ENCODE measurements around the gene AHNAK2. TPM values are rescaled to one million over a fixed set of nuclear protein-coding genes. Genes with fewer than 3 reads are reported as not detected.

Gene AHNAK2
- total and polyA plus RNA-seq, 2 of the 13 experiments (the other 11 are each of a cell fraction or from before 2014, with no cell fraction given): 0.11 to 0.18 TPM

DNA sequence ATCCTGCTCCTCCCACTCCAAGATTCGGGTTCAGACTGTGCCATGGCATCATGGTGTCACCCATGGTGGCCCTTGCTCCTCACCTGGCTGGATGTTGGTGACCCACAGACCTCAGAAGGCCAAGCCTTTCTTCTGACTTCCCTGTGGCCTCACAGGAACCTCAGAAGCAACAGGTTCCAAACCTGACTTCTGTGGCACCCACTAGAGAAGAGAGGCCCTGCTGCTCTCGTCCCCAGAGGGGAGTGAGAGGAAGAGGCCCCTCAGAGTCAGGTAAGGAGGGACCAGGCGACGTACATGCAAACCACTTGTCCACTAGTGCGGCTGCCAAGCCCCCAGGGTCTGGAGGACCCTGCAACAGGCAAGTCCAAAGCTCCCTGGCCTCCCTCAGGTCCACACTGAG, 17.9 kb upstream of the AHNAK2 start:
- no peak for ATAC-seq
- in situ Hi-C loops (cut with HindIII; ENCODE audit: extremely low pct_ligation_motif_present, low pct_unique_long_range_greater_than_20kb) (no loop called here), intact Hi-C loops (cut with micrococcal nuclease; ENCODE audit: unreplicated experiment) (no loop called here)
- Histone ChIP-seq H3K9me3 (ENCODE audit: low read length) (no peaks in the 10 kb centered on the region), H3K36me3 (replicated peaks in 1 of 2; ENCODE audit: control insufficient read depth in 1 of 2, insufficient read depth in 2 of 2, low read length in 2 of 2) (no peaks in the 10 kb centered on the region), H3K27ac (ENCODE audit: extremely low read length, insufficient read depth, low read length) (no peak overlapping the region), H3K27me3 (ENCODE audit: control insufficient read depth in 1 of 2, insufficient read depth in 2 of 2, low read length in 2 of 2) (no peaks in the 10 kb centered on the region), H3K4me1 (ENCODE audit: insufficient read depth, low read length) (no peaks in the 10 kb centered on the region), H4K20me1 (ENCODE audit: insufficient read depth, low read length) (no peaks in the 10 kb centered on the region), H2AFZ (ENCODE audit: low read length) (no peak overlapping the region), H3K9ac (ENCODE audit: insufficient read depth, low read depth, low read length) (no peak overlapping the region), H3K4me2 (ENCODE audit: low read depth, low read length) (no peak overlapping the region), H3K4me3 (replicated peaks in 1 of 3; ENCODE audit: insufficient read depth in 1 of 3, low read depth in 2 of 3, low read length in 3 of 3) (no peak overlapping the region), H3K79me2 (ENCODE audit: insufficient read depth, low read length) (no peaks in the 10 kb centered on the region)
- BruUV-seq (replicated peaks): no TSS peak
- DNase-seq (ENCODE audit: low spot score): no peak
- CTCF ChIA-PET (ENCODE audit: low intra/inter-chr PET ratio, low total read pairs): no interaction called here
- POLR2A ChIA-PET: no interaction called here
- WGBS (ENCODE audit: low lambda C conversion rate): 55% methylated on average over 5 of the region's 5 CpGs
- no peak for FAIRE-seq
- no peak for TF ChIP-seq RORA (CRISPR knock-in tag; IDR thresholded peaks at IDR 0.05)
- TF ChIP-seq, protein P1, sequence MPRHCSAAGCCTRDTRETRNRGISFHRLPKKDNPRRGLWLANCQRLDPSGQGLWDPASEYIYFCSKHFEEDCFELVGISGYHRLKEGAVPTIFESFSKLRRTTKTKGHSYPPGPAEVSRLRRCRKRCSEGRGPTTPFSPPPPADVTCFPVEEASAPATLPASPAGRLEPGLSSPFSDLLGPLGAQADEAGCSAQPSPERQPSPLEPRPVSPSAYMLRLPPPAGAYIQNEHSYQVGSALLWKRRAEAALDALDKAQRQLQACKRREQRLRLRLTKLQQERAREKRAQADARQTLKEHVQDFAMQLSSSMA (CRISPR knock-in tag; IDR thresholded peaks at IDR 0.05): no peak
- TF ChIP-seq, protein P2, sequence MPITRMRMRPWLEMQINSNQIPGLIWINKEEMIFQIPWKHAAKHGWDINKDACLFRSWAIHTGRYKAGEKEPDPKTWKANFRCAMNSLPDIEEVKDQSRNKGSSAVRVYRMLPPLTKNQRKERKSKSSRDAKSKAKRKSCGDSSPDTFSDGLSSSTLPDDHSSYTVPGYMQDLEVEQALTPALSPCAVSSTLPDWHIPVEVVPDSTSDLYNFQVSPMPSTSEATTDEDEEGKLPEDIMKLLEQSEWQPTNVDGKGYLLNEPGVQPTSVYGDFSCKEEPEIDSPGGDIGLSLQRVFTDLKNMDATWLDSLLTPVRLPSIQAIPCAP (CRISPR knock-in tag; IDR thresholded peaks at IDR 0.05; ENCODE audit: low read depth): no peak

DNA sequence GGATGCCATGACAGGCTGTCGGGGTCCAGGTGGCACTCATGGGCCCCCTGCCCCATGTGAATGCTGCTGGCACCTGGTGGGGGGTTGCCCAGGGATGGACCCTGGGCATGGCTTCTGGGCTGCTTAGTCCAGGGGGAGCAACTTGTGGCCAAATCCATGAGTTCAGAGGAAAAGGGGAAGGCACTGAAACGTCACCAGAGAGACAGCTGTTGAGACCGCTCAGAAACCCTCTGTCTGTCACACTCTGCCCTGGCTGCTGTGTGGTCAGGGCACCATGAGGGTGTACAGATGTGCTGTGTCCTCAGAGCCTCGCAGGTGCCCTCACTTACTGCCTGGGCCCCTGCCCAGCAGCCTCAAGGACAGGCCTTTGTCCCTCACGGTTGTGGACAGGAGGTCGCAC, 16.8 kb upstream of the AHNAK2 start:
- TF ChIP-seq KAT2B (IDR thresholded peaks at IDR 0.05; ENCODE audit: borderline replicate concordance, low read depth, low read length): no peak
- TF ChIP-seq, protein P3, sequence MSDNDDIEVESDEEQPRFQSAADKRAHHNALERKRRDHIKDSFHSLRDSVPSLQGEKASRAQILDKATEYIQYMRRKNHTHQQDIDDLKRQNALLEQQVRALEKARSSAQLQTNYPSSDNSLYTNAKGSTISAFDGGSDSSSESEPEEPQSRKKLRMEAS (IDR thresholded peaks at IDR 0.05): no peak
- TF ChIP-seq GATA4 (IDR thresholded peaks at IDR 0.05; ENCODE audit: borderline replicate concordance, low read depth): no peak
- no peak for TF ChIP-seq ZMYM4 (CRISPR knock-in tag; IDR thresholded peaks at IDR 0.05)
- Histone ChIP-seq H2AFZ (ENCODE audit: low read length) (no peak overlapping the region), H3K9ac (ENCODE audit: insufficient read depth, low read depth, low read length) (no peak overlapping the region), H3K4me2 (ENCODE audit: low read depth, low read length) (no peak overlapping the region), H3K9me3 (ENCODE audit: low read length) (no peaks in the 10 kb centered on the region), H3K27ac (ENCODE audit: extremely low read length, insufficient read depth, low read length) (no peak overlapping the region), H3K4me3 (replicated peaks in 1 of 3; ENCODE audit: insufficient read depth in 1 of 3, low read depth in 2 of 3, low read length in 3 of 3) (no peak overlapping the region), H4K20me1 (ENCODE audit: insufficient read depth, low read length) (no peaks in the 10 kb centered on the region), H3K4me1 (ENCODE audit: insufficient read depth, low read length) (no peaks in the 10 kb centered on the region), H3K27me3 (ENCODE audit: control insufficient read depth in 1 of 2, insufficient read depth in 2 of 2, low read length in 2 of 2) (no peaks in the 10 kb centered on the region), H3K36me3 (replicated peaks in 1 of 2; ENCODE audit: control insufficient read depth in 1 of 2, insufficient read depth in 2 of 2, low read length in 2 of 2) (no peaks in the 10 kb centered on the region), H3K79me2 (ENCODE audit: insufficient read depth, low read length) (no peaks in the 10 kb centered on the region)
- POLR2A ChIA-PET: no interaction called here
- FAIRE-seq (no peak), DNase-seq (ENCODE audit: low spot score) (no peak), ATAC-seq (no peak)
- in situ Hi-C loops (cut with HindIII; ENCODE audit: extremely low pct_ligation_motif_present, low pct_unique_long_range_greater_than_20kb) (no loop called here), intact Hi-C loops (cut with micrococcal nuclease; ENCODE audit: unreplicated experiment) (no loop called here)
- no TSS peak for BruUV-seq (replicated peaks)
- 66% methylated on average over 6 of the region's 6 CpGs for WGBS (ENCODE audit: low lambda C conversion rate)
- CTCF ChIA-PET (ENCODE audit: low intra/inter-chr PET ratio, low total read pairs): no interaction called here
